Right lobe of liver (tissue), 6 donors: ENCODE results near the gene ANKS1B. TPM values are rescaled to one million over a fixed set of nuclear protein-coding genes. Genes with fewer than 3 reads are reported as not detected.

Source experiments
- ATAC-seq, 4 donors: fragments of 200-7000 bp; cut with Tn5 transposase; one replicate each; pipeline ENCODE4 v1.9.1; 2020; ENCODE audit warnings: mild to moderate bottlenecking in 4 of 4, moderate library complexity in 4 of 4
- DNase-seq, 3 donors: peaks; one replicate each; pipeline ENCODE4 v3.0.0-alpha.2; 2020
- H3K27ac ChIP-seq, 3 donors: fragments of 200-600 bp; one replicate each; pipeline ENCODE4 v1.8.0; 2022
- H3K27me3 ChIP-seq, 2 donors: fragments of 200-600 bp; one replicate each; pipeline ENCODE4 v1.8.0; 2022
- H3K36me3 ChIP-seq, 4 donors: fragments of 200-600 bp; sonication (generic) in 1 of 4; one replicate each; pipeline versions ENCODE4 v1.5.1 to v1.8.0; 2017 to 2022; ENCODE audit warnings: control low read depth in 1 of 4
- H3K4me1 ChIP-seq, 4 donors: fragments of 200-600 bp; sonication (generic) in 1 of 4; one replicate each; pipeline versions ENCODE4 v1.5.1 to v1.8.0; 2017 to 2022; ENCODE audit warnings: control low read depth in 1 of 4
- H3K4me3 ChIP-seq, 3 donors: fragments of 200-600 bp; one replicate each; pipeline ENCODE4 v1.8.0; 2022
- H3K9me3 ChIP-seq, 4 donors: fragments of 200-600 bp; sonication (generic) in 1 of 4; one replicate each; pipeline versions ENCODE4 v1.5.1 to v1.8.0; 2017 to 2022; ENCODE audit warnings: control low read depth in 1 of 4
- CTCF ChIP-seq, 4 donors: fragments of 200-600 bp in 3 of 4; fragments of 450-650 bp in 1 of 4; IDR thresholded peaks; one replicate each; pipeline versions ENCODE4 v1.5.1 to v1.8.0; 2016 to 2022; ENCODE audit warnings: antibody characterized with exemption in 4 of 4, mild to moderate bottlenecking in 2 of 4
- POLR2A ChIP-seq: fragments of 450-650 bp; IDR thresholded peaks from one replicate; pipeline ENCODE4 v1.6.1; 2017; ENCODE audit warnings: antibody characterized with exemption, mild to moderate bottlenecking
- WGBS: methylation state at CpG from one replicate; pipeline ENCODE4 v1.1.6; 2018; ENCODE audit warnings: low coverage, low lambda C conversion rate; ENCODE audit not compliant: insufficient coverage; ENCODE audit errors: missing lambda C conversion rate; 5-methylcytosine and 5-hydroxymethylcytosine counted together
- intact Hi-C, 2 donors: fragments of 100-400 bp; cut with DNase I; formaldehyde crosslinking; loops; one replicate each; pipeline versions ENCODE4 v1.11.2 to v1.14.1; 2022
- total RNA-seq, 6 experiments: library from RNA; depleted of rRNA in 2 of 6; stranded (reverse); fragments of >200 nt in 2 of 6; fragmentation: NEBNext Ultra II Directional in 3 of 6; extraction: Animal tissue kit (Norgen Biotek cat#: 25700) in 3 of 6; gene quantifications; one replicate each; pipeline versions ENCODE4 v1.1.0 to v1.2.4, GENCODE V29; 2016 to 2023
- donor health status: DM: no; HTN: yes; CAD: no.
- donor health status: DM: no; HTN: no; CAD: no.
- donor health status: DM: no; HTN: no; CAD: no.
- donor health status: DM: no; HTN: yes; CAD: no.
- donor health status: DM: no; HTN: yes; CAD: no.

ANKS1B gene
- total RNA-seq, 6 experiments from 2014 or later = 0.17 to 1.9 (median 0.44) TPM; not detected in 1

- TF ChIP-seq CTCF (IDR thresholded peaks at IDR 0.05) (no peak), POLR2A (no peak)
- DNase-seq = no peak
- Histone ChIP-seq H3K27me3 (no peaks in the 10 kb centered on the region), H3K4me1 (no peaks in the 10 kb centered on the region), H3K4me3 (no peak overlapping the region), H3K36me3 (no peaks in the 10 kb centered on the region), H3K9me3 (no peaks in the 10 kb centered on the region), H3K27ac (no peak overlapping the region)
- ATAC-seq = no peak
- intact Hi-C loops = no loop called here
- WGBS = 92% methylated on average over 3 of the region's 3 CpGs
Measured at GRCh38 chr12:99002731-99003130, 982.0 kb downstream of the ANKS1B start.

DNA sequence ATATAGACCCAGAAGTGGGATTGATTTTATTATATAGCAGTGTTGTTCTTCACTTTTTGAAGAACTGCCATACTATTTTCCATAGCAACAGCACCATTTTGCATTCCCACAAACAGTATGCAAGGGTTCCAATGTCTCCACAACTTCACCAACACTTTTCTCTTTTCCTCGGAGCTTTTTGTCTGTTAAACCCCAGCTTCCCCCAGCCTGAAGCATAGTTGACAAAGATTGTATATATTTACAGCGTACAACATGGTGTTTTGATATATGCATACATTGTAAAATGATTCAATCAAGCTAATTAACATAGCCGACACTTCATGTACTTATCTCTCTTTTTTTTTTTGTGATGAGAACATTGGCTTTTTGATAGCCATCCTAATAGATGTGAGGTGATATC, 982.6 kb downstream of the ANKS1B start:
- DNase-seq (no peak), ATAC-seq (no peak)
- Histone ChIP-seq H3K9me3 (no peaks in the 10 kb centered on the region), H3K27ac (no peak overlapping the region), H3K27me3 (no peaks in the 10 kb centered on the region), H3K36me3 (no peaks in the 10 kb centered on the region), H3K4me1 (no peaks in the 10 kb centered on the region), H3K4me3 (no peak overlapping the region)
- intact Hi-C loops = no loop called here
- WGBS = 65% methylated on average over 3 of the region's 3 CpGs
- TF ChIP-seq CTCF (IDR thresholded peaks at IDR 0.05) = no peak
- no peak for TF ChIP-seq POLR2A

- no peak for ATAC-seq
- H3K9me3 ChIP-seq = no peaks in the 10 kb centered on the region
- H3K27me3 ChIP-seq = no peaks in the 10 kb centered on the region
- TF ChIP-seq CTCF (IDR thresholded peaks at IDR 0.05) = no peak
- TF ChIP-seq POLR2A = no peak
- H3K36me3 ChIP-seq = no peaks in the 10 kb centered on the region
- no peak overlapping the region for H3K4me3 ChIP-seq
- no peak for DNase-seq
- 72% methylated on average over 7 of the region's 7 CpGs for WGBS
- intact Hi-C loops = no loop called here
- no peak overlapping the region for H3K27ac ChIP-seq
- H3K4me1 ChIP-seq = no peaks in the 10 kb centered on the region
Measured at GRCh38 chr12:98999559-98999958, 985.2 kb downstream of the ANKS1B start.

DNA sequence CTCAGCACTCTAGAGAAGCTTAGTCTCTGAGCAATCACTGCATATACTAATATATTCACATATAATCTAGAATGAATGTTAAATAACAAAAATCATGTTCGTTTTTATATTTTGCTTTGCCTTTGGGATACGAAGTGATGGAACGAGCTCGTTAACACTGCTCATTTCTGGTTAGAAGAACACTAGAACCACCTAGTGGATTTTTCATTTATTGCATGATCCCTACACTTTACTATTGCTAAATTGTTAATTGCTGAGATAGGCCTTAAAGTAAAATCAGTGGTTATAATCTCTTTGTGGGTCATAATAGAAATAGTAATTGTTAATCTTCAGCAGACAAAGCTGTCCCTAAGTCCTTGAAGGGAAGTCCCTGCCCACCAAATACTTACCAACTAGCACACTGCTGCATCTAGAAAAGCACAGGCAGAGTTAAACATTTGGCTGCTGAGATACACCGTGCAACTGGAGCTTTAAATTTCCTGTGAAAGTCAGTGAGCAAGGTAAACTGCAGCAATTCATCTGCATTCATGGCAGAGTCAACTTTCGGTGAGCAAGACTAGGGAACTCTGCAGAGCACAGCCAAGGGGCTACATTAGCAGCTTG, 985.9 kb downstream of the ANKS1B start:
- Histone ChIP-seq H3K4me1 (no peaks in the 10 kb centered on the region), H3K36me3 (no peaks in the 10 kb centered on the region), H3K4me3 (no peak overlapping the region), H3K27me3 (no peaks in the 10 kb centered on the region), H3K27ac (no peak overlapping the region), H3K9me3 (no peaks in the 10 kb centered on the region)
- ATAC-seq (peak; percentile 86 to 91 (median 88)), DNase-seq (no peak)
- intact Hi-C loops = no loop called here
- WGBS = 13% methylated on average over 6 of the region's 6 CpGs
- TF ChIP-seq POLR2A (no peak), CTCF (IDR thresholded peaks at IDR 0.05) (peak; percentile 67 to 79 (median 72))

DNA sequence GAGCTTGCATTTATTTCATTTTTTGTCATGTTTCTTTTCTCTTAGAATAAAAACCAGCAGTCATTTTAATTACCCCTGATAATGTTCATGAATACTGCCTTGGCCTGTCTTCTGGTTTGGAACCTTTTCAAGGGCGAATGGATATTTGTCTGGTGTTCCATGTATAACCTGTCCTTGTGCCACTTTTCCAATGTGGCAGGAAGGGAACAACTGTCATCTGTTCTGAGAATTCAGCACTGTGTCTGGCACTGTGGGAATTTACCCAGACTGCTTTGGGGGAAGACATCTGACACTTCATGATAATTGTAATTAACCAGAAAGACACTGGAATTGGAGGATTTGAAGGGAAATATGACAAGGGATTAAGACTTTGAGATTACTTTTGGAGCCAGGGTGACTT, 986.8 kb downstream of the ANKS1B start:
- Histone ChIP-seq H3K27ac (no peak overlapping the region), H3K27me3 (no peaks in the 10 kb centered on the region), H3K36me3 (no peaks in the 10 kb centered on the region), H3K4me1 (no peaks in the 10 kb centered on the region), H3K9me3 (no peaks in the 10 kb centered on the region), H3K4me3 (no peak overlapping the region)
- ATAC-seq (no peak), DNase-seq (no peak)
- intact Hi-C loops = no loop called here
- no peak for TF ChIP-seq POLR2A
- TF ChIP-seq CTCF (IDR thresholded peaks at IDR 0.05) = no peak
- 60% methylated on average over 1 of the region's 1 CpG for WGBS
